Ishikawa (cell line): Measurements from ENCODE around the gene POLR1H.

Source experiments
- EP300 ChIP-seq: IDR thresholded peaks from 2 replicates; pipeline ENCODE4 v1.6.1; 2012; ENCODE audit warnings: borderline replicate concordance
- MAX ChIP-seq: IDR thresholded peaks from 2 replicates; pipeline ENCODE4 v1.6.1; 2012
- NFIC ChIP-seq: IDR thresholded peaks from 2 replicates; pipeline ENCODE4 v1.6.1; 2012
- RAD21 ChIP-seq: IDR thresholded peaks from 2 replicates; pipeline ENCODE4 v1.6.1; 2012; ENCODE audit warnings: low read depth
- REST ChIP-seq: IDR thresholded peaks from 2 replicates; pipeline ENCODE4 v1.6.1; 2012; ENCODE audit warnings: low read depth, mild to moderate bottlenecking

- no peak for TF ChIP-seq REST
- no peak for TF ChIP-seq EP300
- TF ChIP-seq NFIC: no peak
- no peak for TF ChIP-seq RAD21
- no peak for TF ChIP-seq MAX
Measured at GRCh38 chr6:30102414-30102969, 41.4 kb downstream of the POLR1H start.
